ENCODE data around the gene FTO.
"Not testable (repeated sequence)": the region's sequence is repeated elsewhere in the genome, so short reads cannot be mapped to it uniquely, and the experiment has no call there.

FTO gene

GRCh38 chr16:54181683-54182329, 477.9 kb downstream of the FTO start:
- DNase-seq (ENCODE audit: low spot score): not testable (repeated sequence)

GRCh38 chr16:54185045-54185444, 481.1 kb downstream of the FTO start:
- DNase-seq (ENCODE audit: low spot score): no peak

GRCh38 chr16:54191163-54191562, 487.2 kb downstream of the FTO start:
- DNase-seq (ENCODE audit: low spot score): no peak

GRCh38 chr16:54191592-54191991, 487.6 kb downstream of the FTO start:
- DNase-seq (ENCODE audit: low spot score): no peak

- DNase-seq (ENCODE audit: low spot score): no peak
These were observed 489.2 kb downstream of the FTO start for GRCh38 chr16:54193013-54193664.

- peak; percentile 43 for DNase-seq (ENCODE audit: low spot score)
These were observed 489.8 kb downstream of the FTO start for GRCh38 chr16:54193665-54194333.

- peak; percentile 54 for DNase-seq (ENCODE audit: low spot score)
These were observed 490.4 kb downstream of the FTO start for GRCh38 chr16:54194334-54194743.

GRCh38 chr16:54197758-54198157, 493.8 kb downstream of the FTO start:
- DNase-seq (ENCODE audit: low spot score): no peak

- no peak for DNase-seq (ENCODE audit: low spot score)
These were observed 495.7 kb downstream of the FTO start for GRCh38 chr16:54199487-54200160.

- no peak for DNase-seq (ENCODE audit: low spot score)
These were observed 496.2 kb downstream of the FTO start for GRCh38 chr16:54200161-54200534.

GRCh38 chr16:54200720-54201119, 496.8 kb downstream of the FTO start:
- DNase-seq (ENCODE audit: low spot score): no peak

GRCh38 chr16:54201200-54201599, 497.2 kb downstream of the FTO start:
- no peak for DNase-seq (ENCODE audit: low spot score)

Measured in pons (tissue), 1 donor.